ENCODE results near the gene MMS19. TPM values are rescaled to one million over a fixed set of nuclear protein-coding genes. Genes with fewer than 3 reads are reported as not detected.

Gene MMS19
- total RNA-seq, 1 donor from 2014 or later: 42.7 TPM

- peaks cover 49% of the 10 kb centered on the region for H3K36me3 ChIP-seq
- H3K4me3 ChIP-seq: no peak overlapping the region
- H3K9me3 ChIP-seq (replicated peaks): no peaks in the 10 kb centered on the region
- intact Hi-C loops (cut with micrococcal nuclease): no loop called here
- no peak for TF ChIP-seq CTCF (IDR thresholded peaks at IDR 0.05; ENCODE audit: borderline replicate concordance)
- H3K4me1 ChIP-seq: peaks cover 78% of the 10 kb centered on the region
- H3K27me3 ChIP-seq (ENCODE audit: low read depth): no peaks in the 10 kb centered on the region
- H3K27ac ChIP-seq (replicated peaks): peak overlapping the region; percentile 81
- DNase-seq: no peak
Measured at GRCh38 chr10:97452352-97452751, 45.9 kb downstream of the MMS19 start.

- H3K9me3 ChIP-seq (replicated peaks): no peaks in the 10 kb centered on the region
- no peak overlapping the region for H3K4me3 ChIP-seq
- DNase-seq: no peak
- no peaks in the 10 kb centered on the region for H3K27me3 ChIP-seq (ENCODE audit: low read depth)
- peaks cover 42% of the 10 kb centered on the region for H3K36me3 ChIP-seq
- intact Hi-C loops (cut with micrococcal nuclease): no loop called here
- peaks cover 86% of the 10 kb centered on the region for H3K4me1 ChIP-seq
- peak overlapping the region; percentile 81 for H3K27ac ChIP-seq (replicated peaks)
- no peak for TF ChIP-seq CTCF (IDR thresholded peaks at IDR 0.05; ENCODE audit: borderline replicate concordance)
Measured at GRCh38 chr10:97451605-97452004, 46.6 kb downstream of the MMS19 start.

- Histone ChIP-seq H3K4me1 (peaks cover 92% of the 10 kb centered on the region), H3K9me3 (replicated peaks) (no peaks in the 10 kb centered on the region), H3K36me3 (peaks cover 34% of the 10 kb centered on the region), H3K27me3 (ENCODE audit: low read depth) (no peaks in the 10 kb centered on the region), H3K27ac (replicated peaks) (peak overlapping the region; percentile 81), H3K4me3 (no peak overlapping the region)
- TF ChIP-seq CTCF (IDR thresholded peaks at IDR 0.05; ENCODE audit: borderline replicate concordance): no peak
- intact Hi-C loops (cut with micrococcal nuclease): no loop called here
- DNase-seq: no peak
Measured at GRCh38 chr10:97450828-97451227, 47.4 kb downstream of the MMS19 start.

GRCh38 chr10:97445722-97446639 is 52.2 kb downstream of the MMS19 start, which contains the start of the genes EXOSC1 and ZDHHC16:
EXOSC1 (minus strand) TSS chr10:97446006; CDS start chr10:97445985, 21 bp downstream.
ZDHHC16 (plus strand) TSS chr10:97446175; CDS start chr10:97451676, 5,501 bp downstream.
- Histone ChIP-seq H3K27me3 (ENCODE audit: low read depth) (no peaks in the 10 kb centered on the region), H3K9me3 (replicated peaks) (no peaks in the 10 kb centered on the region), H3K4me3 (peak within 1 kb of the TSS; percentile 84), H3K27ac (replicated peaks) (peak within 1 kb of the TSS; percentile 83), H3K4me1 (peaks cover 64% of the 10 kb centered on the region), H3K36me3 (peaks cover 14% of the 10 kb centered on the region)
- TF ChIP-seq CTCF (IDR thresholded peaks at IDR 0.05; ENCODE audit: borderline replicate concordance): no peak
- intact Hi-C loops (cut with micrococcal nuclease): no loop called here
- DNase-seq: peak; percentile 90

GRCh38 chr10:97445357-97445721 is 52.9 kb downstream of the MMS19 start:
- H3K9me3 ChIP-seq (replicated peaks): no peaks in the 10 kb centered on the region
- intact Hi-C loops (cut with micrococcal nuclease): no loop called here
- no peak for TF ChIP-seq CTCF (IDR thresholded peaks at IDR 0.05; ENCODE audit: borderline replicate concordance)
- H3K27ac ChIP-seq (replicated peaks): peak overlapping the region; percentile 83
- H3K4me1 ChIP-seq: peaks cover 57% of the 10 kb centered on the region
- peaks cover 20% of the 10 kb centered on the region for H3K36me3 ChIP-seq
- DNase-seq: no peak
- peak overlapping the region; percentile 84 for H3K4me3 ChIP-seq
- no peaks in the 10 kb centered on the region for H3K27me3 ChIP-seq (ENCODE audit: low read depth)

Measured in left ventricle myocardium inferior (tissue), 1 donor.